ENCODE measurements around the gene KDM2A.
"Not testable (repeated sequence)": the region's sequence is repeated elsewhere in the genome, so short reads cannot be mapped to it uniquely, and the experiment has no call there.

The KDM2A gene

DNA sequence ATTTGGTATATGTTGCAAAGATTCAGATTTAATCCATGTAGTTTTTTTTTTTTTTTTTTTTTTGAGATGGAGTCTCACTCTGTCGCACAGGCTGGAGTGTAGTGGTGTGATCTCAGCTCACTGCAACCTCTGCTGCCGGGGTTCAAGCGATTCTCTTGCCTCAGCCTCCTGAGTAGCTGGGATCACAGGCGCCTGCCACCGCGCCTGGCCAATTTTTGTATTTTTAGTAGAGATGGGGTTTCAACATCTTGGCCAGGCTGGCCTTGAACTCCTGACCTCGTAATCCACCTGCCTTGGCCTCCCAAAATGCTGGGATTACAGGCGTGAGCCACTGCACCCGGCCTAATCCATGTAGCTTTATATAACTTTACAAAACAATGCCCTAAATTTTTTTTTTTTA is 49.8 kb downstream of the KDM2A start:
- not testable (repeated sequence) for DNase-seq (ENCODE audit: low read depth)

DNA sequence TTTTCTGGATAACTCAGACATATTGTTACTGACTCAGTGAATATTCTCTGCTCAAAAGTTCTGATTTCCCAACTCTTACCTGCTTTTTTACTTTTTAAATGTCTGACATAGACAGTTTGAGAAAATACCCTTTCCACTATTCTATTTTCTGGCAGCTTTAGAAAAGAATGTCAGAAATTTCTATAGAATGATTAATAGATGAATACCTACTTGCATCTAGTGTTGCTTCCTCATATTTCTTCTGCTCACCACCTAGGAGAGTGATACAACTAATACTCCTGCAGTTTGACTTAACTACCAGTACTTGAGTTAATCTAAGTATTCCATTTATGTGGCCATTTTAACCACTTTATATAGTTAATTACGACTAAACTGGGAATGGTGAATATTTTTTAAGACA is 55.2 kb downstream of the KDM2A start:
- no peak for DNase-seq (ENCODE audit: low read depth)

DNA sequence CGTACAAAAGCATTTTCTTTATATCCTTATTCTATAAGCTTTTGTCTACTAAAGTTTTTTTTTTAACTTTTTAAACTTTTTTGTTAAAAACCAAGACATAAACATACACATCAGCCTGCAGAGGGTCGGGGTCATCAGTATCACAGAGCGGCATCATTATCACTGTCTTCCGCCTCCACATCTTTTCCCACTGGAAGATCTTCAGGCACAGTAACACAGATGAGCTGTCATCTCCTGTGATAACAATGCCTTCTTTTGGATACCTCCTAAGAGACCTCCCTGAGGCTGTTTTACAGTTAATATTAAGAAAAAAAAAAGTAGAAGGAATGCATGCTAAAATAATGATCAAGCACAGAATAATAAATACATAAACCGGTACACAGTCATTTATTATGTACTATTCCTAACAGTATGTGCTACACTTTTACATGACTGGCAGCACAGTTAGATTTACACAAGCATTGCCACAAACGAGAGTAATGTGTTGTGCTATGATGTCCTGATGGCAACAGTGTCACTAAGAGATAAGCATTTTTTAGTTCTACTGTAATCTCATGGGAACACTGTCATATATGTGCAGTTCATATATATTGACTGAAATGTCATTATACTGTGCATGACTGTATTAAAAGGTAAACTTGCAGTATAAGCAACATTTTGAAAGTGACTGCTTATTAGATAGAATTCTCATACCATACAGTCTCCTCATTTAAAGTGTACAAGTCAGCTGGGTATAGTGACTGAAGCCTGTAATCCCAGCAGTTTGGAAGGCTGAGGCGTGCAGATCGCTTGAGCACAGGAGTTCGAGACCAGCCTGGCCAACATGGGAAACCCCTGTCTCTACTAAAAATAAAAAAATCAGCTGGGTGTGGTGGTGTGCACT is 58.6 kb downstream of the KDM2A start:
- DNase-seq (ENCODE audit: low read depth) = no peak

DNA sequence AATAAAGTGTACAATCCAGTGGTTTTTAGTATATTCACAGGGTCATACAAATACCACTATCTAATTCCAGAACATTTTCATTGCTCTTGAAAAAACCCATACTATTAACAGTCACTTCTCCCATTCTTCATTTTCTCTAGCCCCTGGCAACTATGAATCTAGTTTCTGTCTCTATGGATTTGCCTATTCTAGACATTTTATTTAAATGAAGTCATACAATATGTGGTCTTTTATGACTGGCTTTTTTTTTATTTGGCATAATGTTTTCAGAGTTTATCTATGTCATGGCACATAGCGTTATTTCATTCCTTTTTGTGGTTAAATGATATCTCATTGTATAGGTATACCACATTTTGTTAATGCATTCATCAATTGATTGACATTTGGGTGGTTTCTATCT is 59.4 kb downstream of the KDM2A start:
- DNase-seq (ENCODE audit: low read depth) = no peak

DNA sequence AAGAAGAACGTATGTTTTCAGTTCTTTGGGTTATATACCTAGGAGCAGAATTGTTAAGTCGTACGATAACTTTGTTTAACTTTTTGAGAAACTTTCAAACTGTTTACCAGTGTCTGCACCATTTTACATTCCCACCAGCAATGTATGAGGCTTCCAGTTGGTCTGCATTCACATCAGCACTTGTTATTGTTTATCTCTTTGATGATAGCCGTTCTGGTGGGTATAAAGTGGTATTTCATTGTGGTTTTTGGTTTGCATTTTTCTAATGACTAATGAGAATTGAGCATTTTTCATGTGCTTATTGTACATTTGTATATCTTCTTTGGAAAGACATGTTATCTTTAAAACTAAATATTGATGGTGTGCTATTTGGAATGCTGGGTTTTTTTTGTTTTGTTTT is 59.8 kb downstream of the KDM2A start:
- no peak for DNase-seq (ENCODE audit: low read depth)

DNA sequence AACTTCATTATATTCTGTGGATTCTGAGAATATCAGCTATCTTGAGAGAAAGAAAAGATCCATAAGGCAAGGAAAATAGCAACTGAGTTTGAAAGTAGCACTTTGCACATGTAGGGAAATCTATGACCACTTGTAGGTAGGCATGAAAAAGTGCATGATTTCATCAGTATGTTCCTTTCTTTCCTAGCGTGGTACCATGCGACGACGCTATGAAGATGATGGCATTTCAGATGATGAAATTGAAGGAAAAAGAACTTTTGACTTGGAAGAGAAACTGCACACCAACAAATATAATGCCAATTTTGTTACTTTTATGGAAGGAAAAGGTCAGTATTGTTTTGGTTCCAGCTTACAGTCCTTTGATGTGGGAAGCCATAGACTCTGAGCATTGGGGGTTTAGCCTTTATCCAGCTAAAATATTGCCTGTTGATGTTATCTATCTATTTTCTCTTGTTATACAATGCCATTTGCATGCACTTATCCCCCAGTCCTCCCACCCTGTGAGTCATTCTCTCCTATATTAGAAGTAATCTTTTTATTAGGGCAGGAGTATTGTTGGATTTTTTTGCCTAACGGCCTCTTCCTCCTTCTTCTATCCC is 60.9 kb downstream of the KDM2A start:
- DNase-seq (ENCODE audit: low read depth) = no peak

DNA sequence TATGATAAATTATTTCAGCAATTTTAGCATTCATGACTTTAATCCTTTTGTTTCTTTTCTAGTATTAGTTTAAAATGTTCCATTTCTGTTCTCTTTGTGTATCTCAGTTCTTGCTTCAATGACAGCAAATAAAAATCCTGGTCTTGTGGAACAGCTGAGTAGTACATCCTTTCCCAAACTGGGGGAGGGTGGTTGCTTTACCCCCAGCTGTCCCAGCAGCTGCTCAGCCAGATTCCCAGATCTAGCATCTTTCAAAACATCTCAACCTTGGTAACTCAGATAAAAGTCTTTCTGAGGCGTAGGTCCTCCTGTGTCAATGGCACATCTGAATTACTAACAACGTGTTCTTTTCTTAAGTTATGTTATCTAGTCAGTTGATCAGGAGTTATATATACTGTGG is 75.0 kb downstream of the KDM2A start:
- no peak for DNase-seq (ENCODE audit: low read depth)

DNA sequence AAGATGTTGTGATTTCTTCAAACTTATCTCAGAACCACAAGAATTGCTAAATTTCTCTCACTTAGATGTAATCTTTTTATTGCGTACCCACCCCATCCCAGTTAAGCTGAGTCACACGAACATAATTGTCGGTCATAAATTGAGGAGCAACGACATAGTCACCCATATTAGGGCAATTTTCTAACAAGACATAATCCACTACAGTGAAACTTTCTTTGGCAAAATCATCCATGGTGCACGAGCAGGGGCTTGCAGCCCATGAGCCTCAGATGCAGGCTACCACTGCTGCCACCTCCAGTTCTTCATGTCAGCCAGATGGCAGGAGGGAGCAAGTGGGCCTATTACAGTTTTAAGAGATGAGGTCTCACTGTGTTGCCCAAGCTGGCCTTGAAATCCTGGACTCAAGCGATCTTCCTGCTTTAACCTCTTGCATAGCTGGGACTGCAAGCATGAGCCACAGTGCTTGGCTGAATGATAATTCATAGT is 77.0 kb downstream of the KDM2A start:
- peak; percentile 91 for DNase-seq (ENCODE audit: low read depth)

DNA sequence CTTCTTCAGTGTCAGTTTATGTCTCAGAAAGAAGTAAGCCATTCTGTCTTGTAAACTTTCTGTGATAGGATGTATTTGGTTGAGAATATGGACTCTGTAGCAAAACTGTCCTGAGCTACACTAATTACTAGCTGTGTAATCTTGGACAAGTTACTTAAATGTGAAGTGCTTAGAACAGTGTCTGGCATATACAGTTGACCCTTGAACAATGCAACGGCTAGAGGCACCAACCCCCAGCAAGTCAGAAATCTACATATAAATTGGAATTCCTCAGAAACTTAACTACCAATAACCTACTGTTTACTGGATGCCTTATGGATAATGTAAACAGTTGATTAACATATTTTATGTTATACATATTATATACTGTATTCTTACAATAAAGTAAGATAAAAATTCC is 78.5 kb downstream of the KDM2A start:
- no peak for DNase-seq (ENCODE audit: low read depth)

DNA sequence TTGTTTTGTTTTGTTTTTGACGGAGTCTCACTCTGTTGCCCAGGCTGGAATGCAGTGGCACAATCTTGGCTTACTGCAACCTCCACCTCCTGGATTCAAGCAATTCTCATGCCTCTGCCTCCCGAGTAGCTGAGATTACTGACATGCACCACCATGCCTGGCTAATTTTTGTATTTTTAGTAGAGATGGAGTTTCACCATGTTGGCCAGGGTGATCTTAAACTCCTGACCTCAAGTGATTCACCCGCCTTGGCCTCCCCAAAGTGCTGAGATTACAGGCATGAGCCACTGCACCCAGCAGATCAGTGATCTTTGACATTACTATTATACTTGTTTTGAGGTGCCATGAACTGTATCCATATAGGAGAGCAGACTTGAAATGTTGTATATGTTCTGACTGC is 79.7 kb downstream of the KDM2A start:
- not testable (repeated sequence) for DNase-seq (ENCODE audit: low read depth)

DNA sequence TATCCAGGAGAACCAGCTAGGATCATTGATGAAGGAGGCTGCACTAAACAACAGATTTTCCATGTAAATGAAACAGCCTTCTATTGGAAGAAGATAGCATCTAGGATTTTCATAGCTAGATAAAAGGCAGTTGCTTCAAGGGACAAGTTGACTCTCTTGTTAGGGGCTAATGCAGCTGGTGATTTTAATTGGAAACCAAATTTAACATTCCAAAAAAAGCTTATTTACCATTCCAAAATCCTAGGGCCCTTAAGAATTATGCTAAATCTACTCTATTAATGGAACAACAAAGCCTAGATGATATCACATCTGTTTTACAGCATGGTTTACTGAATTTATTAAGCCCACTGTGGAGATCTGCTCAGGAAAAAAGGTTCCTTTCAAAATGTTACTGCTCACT is 80.7 kb downstream of the KDM2A start:
- DNase-seq (ENCODE audit: low read depth) = no peak

DNA sequence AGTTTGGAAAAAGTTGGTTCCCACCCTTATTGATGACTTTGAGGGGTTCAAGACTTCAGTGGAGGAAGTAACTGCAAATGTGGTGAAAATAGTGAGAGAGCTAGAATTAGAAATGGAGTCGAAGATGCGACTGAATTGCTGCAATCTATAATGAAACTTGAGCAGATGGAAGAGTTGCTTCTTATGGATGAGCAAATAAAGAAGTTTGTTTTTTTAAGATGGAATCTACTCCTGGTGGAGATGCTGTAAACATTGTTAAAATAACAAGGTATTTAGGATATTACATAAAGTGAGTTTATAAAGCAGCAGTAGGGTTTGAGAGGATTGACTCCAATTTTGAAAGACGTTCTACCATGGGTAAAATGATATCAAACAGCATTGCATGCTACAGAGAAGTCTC is 83.0 kb downstream of the KDM2A start:
- DNase-seq (ENCODE audit: low read depth) = no peak

DNA sequence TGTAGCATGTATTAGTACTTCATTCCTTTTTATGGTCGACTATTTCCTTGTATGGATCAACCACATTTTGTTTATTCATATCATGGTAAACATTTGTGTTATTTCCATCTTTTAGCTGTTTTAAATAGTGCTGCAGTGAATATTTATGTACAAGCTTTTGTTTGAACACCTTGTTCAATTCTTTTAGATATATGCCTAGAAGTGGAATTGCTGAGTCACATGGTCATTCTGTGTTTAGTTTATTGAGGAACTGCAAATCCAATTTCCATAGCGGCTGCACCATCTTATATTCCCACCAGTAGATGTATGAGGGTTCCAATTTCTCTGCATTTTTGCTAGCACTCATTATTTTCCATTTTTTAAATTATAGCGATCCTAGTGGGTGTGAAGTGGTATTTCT is 85.8 kb downstream of the KDM2A start:
- DNase-seq (ENCODE audit: low read depth) = no peak

DNA sequence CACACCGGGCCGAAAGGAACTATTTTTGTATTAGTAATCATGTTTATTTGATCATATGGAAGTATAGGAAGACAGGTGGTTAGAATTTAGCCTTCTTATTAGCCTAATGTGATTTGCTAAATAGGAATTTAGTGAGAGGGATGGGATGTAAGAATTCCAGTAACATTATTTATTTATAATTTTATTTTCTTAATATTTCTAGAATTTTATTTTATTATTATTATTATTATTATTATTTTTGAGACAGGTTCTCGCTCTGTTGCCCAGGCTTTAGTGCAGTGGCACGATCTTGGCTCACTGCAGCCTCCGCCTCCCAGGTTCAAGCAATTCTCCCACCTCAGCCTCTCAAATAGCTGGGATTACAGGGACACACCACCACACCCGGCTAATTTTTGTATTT is 90.2 kb downstream of the KDM2A start:
- not testable (repeated sequence) for DNase-seq (ENCODE audit: low read depth)

DNA sequence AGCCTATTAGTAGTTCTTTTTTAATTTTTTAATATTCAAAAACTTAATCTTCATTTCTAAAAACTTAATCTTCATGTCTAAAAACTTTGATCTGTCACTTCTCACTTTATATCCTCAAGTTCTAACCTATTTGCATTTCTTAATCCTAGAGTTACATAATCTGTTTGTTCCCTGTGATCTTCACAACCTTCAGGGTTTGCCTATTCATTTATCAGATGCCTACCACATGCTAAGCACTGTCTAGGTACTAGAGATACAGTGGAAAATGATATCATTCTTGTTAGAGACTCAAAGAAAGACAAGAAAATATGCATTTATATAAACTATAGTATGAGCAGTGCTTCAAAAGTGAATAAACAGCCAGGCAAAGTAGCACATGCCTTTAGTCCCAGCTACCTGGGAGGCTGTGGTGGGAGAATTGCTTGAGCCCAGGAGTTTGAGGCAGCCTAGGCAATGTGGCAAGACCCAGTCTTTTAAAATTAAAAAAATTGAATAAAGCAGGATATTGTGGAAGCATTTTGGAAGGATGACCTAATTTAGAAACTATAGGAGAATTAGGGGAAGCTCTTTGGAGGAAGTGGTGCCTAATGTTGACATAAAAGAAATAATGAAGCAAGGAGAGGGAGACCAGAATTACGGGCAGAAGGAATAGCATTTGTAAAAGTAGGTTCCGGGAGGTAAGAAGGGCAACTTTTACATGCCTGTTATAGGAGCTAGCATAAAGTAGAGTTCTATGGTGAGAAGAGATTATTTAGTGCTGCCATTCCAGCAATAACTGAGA is 92.8 kb downstream of the KDM2A start:
- no peak for DNase-seq (ENCODE audit: low read depth)

DNA sequence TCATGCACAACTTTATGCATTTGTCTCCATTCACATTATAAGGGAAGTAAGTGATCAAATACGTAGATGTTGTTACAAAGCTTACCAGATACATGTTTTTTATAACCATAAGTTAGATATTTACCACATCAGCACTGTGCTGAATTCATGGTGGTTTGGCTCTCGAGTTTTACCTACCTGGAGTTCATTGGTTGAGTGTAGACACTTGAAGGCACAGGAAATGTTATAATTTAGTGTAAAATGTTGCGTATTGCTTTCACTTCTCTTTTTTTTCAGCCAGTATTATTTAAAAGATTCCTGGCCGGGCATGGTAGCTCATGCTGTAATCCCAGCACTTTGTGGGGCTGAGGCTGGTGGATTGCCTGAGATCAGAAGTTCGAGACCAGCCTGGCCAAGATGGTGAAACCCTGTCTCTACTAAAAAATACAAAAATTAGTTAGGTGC is 94.1 kb downstream of the KDM2A start:
- no peak for DNase-seq (ENCODE audit: low read depth)

DNA sequence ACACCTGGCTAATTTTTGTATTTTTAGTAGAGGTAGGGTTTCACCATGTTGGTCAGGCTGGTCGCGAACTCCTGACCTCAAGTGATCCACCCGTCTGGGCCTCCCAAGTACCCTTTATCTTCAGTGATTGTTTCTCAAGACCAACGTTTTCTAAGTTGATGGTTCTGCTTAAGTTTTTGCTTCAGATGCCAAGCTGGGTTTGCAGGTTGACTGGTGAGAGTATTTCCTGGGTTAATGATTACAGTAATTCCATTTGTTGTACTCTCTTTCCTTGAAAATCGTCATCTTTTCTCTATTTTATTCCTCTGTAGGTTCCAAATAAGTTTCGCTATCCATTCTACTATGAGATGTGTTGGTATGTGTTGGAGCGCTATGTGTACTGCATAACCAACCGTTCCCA is 108.7 kb downstream of the KDM2A start:
- DNase-seq (ENCODE audit: low read depth) = no peak

DNA sequence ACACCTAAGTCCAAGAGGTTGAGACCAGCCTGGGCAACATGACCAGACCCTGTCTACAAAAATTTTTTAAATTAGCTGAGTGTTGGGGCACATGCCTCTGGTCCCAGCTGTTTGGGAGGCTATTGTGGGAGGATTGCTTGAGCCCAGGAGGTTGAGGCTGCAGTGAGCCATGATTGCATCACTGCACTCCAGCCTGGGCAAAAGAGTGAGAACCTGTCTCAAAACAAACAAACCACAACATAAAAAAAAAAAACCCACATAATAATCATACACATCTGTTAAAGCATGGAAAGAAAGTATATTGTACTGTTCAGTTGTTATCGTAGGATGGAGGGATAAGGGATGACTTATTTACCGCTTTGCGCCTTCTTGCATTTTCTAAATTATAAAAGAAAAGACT is 111.3 kb downstream of the KDM2A start:
- no peak for DNase-seq (ENCODE audit: low read depth)

DNA sequence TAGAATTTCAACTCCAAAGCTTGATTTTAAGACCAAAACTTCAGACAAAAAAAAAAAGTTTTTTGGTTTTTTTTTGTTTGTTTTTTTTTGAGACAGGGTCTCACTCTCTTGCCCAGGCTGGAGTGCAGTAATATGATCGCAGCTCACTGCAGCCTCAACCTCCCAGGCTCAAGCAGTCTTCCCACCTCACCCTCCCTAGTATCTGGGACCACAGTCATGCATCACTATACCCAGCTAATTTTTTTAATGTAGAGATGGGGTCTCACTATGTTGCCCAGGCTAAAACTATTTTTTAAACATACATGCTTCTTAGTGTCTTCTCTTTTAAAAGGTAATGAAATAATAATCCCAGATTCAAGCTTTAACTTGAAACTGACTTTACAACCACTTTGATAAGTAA is 111.8 kb downstream of the KDM2A start:
- DNase-seq (ENCODE audit: low read depth) = no peak

DNA sequence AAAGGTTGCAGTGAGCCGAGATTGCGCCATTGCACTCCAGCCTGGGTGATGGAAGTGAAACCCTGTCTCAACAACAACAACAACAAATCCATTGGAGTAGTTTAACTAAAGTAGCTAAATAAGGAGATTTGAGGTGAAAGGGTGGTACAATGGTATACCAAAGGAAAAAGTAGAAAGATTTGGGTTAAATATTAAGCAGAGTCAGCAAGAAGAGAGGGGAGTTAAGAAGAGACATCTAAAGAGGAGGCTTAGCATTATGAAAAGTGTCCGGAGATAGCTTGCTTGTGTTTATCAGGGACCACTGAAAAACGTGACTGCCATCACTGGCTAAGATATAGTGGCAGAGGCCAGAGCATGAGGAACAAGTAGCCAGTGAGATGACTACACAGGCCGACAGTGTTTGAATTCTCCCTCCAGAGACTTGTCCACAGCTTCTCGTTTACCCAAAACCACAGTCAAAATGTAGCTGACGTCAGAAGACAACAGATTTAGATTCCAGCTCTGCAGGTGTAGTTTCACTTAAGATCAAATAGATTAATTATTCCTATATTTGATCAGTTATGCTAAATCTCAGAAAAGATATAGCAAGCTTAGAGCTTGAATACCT is 114.6 kb downstream of the KDM2A start:
- no peak for DNase-seq (ENCODE audit: low read depth)

DNA sequence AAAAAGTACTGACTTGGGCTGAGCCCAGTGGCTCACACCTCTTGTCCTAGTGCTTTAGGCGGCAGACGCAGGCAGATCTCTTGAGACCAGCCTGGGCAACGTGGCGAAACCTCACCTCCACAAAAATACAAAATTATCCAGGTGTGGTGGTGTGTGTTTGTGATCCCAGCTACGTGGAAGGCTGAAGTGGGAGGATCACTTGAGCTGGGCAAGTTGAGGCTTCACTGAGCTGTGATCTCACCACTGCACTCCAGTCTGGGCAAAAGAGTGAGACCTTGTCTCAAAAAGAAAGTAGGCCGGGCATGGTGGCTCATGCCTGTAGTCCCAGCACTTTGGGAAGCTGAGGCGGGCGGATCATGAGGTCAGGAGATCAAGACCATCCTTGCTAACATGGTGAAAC is 115.5 kb downstream of the KDM2A start:
- not testable (repeated sequence) for DNase-seq (ENCODE audit: low read depth)

DNA sequence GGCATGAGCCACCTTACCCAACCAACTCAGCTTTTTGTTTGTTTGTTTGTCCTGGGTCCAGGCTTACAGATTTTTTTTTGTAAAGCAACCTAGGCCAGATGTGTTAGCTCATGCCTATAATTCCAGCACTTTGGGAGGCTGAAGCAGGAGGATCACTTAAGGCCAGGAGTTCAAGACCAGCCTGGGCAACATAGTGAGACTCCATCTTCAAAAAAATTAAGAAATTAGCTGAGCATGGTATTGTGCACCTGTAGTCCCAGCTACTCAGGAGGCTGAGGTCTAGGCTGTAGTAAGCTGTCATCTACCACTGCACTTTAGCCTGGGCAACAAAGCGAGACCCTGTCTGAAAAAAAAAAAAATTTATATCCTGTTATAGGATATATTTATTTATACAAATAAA is 118.5 kb downstream of the KDM2A start:
- no peak for DNase-seq (ENCODE audit: low read depth)
